AG08395 (cell line): Measurements from ENCODE around the gene SLC1A6.
"Not testable (repeated sequence)": the region's sequence is repeated elsewhere in the genome, so short reads cannot be mapped to it uniquely, and the experiment has no call there.

ENCODE experiments used
- DNase-seq: peaks from one replicate; pipeline ENCODE4 v3.0.0; 2012; ENCODE audit warnings: mixed read lengths, low spot score

SLC1A6 gene

DNA sequence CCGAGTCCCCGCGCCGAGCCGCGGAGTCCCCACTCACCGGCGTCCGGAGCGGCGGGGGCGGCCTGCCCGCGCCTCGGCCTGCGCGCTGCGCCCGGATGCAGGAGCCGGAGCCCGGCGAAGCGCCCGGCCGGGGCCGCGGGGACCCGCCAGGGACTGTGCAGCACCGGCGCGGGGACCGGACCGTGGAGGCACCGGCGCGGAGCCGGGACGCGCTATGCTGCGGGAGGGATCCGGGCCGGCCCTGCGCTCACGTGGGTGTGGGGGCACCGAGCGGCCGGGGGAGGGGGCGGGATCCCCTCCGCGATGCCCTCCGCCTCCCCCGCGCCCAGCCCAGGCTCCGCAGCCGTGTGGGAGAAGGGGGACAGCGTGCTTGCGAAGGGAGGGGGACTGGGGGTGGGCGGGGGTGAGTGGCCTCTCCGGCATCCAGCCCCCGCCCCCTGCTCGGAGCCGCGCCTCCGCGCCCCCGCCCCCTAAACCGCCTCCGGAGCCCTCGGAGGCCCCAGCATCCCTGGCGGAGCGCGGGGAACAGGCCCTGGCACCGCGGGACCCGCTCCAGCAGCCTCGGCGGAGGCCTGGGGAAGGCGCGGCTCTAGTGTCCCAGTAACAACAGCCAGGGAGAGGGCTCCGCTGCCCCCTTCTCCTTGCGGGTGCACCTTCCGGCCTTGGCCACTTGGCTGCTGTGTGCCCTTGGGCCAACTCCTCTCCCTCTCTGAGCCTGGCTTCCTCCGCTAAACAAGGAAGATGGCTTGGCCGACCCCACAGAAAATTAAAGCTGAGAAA is at the start of gene SLC1A6:
TSS of gene SLC1A6 (minus strand) at position 389 of the 780 bp plus-strand sequence. CDS start 6,954 bp downstream, outside the sequence.
- no peak for DNase-seq

DNA sequence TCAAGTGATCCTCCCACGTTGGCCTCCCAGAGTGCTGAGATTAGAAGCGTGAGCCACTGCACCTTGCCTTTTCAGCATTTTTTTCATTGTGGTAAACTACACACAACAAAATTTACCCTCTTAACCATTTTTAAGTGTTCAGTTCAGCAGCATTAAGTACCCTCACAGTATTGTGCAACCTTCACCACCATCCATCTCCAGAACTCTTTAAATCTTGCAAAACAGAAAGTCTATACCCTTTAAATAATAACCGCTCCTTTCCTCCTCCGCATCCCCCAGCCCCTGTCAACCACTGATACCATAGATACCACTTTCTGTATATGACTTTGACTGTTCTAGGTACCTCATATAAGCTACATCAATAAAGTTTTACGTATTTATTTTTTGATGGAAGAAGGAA is 48.8 kb upstream of the SLC1A6 start:
- no peak for DNase-seq

DNA sequence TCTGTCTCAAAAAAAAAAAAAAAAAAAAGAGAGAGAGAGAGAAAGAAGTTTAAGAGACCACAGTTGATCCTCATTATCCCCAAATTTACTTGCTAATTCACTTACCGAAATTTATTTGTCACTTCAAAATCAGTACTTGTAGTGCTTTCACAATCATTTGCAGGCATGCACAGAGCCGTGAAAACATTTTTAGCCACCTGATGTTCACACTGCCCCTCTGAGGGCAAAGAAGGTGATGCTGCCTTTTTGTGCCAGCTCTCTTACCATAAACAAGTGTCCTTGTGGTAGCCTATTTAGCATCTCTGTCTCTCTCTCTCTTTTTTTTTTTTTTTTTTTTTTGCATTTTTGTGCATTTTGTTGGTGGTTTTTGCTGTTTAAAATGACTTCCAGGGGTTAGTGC is 45.6 kb upstream of the SLC1A6 start:
- DNase-seq: no peak

DNA sequence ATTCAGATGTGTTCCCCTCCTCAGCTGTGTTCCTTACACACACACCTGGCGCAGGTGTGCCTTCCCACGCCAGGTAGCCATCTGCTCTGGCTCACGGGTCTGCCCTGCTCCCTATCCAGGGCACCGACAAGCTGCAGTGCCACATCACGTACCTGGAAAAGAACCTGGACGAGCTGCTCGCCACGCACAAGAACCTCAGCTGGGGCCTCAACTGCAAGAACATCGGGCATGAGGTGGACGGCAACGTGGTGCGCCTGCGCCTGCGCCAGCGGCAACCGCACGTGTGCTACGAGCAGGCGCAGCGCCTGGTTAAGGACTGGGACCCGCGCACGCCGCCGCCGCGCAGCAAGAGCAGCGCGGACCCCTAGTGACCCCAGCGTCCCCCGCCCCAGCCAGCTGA is 43.1 kb upstream of the SLC1A6 start:
- no peak for DNase-seq

DNA sequence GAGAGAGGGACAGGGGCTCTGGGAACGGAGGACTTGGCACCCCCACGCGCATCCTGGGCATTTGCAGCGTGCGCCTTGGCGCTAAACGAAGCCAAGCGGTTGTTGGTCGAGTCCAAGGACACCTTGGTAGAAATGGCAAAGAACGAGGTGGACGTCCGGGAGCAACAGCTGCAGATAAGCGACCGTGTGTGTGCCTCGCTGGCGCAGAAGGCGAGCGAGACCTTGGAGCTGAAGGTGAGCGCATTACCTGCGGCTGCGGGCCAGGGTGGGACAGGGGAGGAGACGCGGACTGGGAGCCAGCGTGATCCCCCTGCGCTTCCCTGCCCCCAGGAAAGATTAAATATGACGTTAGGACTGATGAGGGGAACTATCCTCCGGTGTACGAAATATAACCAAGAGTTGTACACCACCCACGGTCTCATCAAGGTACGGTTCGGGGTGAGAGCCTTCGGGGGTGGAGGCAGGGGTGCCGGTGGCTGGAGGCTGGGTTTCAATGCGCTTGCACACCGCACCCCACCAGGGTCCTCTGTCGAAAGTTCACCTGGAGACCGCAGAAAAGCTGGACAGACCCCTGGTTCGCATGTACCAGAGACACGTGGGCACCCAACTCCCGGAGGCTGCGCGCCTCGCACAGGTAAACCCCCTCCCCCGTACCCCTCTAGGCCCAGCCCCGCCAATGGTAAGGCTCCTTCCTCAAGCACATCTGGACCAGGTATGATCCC is 41.8 kb upstream of the SLC1A6 start:
- DNase-seq: no peak

DNA sequence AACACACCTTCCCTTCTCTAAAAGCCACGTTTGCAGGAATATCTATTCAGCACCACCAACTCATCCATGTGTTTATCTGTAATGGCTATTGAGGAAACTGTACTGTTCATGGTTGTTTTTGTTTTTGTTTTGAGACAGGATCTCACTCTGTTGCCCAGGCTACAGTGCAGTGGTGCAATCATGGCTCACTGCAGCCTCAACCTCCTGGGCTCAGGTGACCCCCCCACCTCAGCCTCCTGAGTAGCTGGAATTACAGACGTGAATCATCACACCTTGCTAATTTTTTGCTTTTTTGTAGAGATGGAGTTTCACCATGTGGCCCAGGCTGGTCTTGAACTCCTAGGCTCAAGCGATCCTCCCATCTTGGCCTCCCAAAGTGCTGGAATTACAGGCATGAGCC is 39.2 kb upstream of the SLC1A6 start:
- not testable (repeated sequence) for DNase-seq

DNA sequence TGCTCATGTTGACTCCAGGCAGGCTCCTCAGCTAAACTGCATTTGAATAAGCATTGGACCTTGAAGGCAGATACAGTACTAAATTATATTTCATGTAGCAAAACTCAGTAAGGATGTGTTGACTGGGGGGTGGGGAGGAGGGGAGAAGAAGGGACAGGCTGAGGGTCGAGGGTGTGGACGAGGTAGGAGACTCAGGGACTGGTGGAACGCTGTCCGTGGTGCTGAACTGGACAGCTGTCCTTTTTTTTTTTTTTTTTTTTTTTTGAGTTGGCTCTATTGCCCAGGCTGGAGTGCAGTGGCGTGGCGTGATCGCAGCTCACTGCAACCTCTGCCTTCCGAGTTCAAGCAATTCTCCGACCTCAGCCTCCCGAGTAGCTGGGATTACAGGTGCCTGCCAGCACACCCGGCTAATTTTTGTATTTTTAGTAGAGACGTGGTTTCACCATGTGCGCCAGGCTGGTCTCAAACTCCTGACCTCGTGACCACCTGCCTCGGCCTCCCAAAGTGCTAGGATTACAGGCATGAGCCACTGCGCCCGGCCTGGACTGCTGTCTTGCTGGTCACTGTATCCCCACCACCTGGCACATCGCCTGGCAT is 36.4 kb upstream of the SLC1A6 start:
- no peak for DNase-seq

DNA sequence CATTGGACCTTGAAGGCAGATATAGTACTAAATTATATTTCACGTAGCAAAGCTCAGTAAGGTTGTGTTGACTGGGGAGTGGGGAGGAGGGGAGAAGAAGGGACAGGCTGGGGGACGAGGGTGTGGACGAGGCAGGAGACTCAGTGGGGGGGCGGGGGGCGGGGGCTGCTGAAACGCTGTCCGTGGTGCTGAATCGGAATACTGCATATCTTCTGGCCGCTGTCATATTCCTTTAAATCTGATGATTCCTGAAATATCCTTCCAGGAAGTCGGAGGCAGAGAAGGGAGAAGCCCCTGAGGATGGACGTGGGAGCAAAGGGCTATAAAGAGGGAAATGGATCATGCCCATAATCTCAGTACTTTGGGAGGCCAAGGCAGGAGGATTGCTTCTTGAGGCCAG is 34.9 kb upstream of the SLC1A6 start:
- DNase-seq: no peak

DNA sequence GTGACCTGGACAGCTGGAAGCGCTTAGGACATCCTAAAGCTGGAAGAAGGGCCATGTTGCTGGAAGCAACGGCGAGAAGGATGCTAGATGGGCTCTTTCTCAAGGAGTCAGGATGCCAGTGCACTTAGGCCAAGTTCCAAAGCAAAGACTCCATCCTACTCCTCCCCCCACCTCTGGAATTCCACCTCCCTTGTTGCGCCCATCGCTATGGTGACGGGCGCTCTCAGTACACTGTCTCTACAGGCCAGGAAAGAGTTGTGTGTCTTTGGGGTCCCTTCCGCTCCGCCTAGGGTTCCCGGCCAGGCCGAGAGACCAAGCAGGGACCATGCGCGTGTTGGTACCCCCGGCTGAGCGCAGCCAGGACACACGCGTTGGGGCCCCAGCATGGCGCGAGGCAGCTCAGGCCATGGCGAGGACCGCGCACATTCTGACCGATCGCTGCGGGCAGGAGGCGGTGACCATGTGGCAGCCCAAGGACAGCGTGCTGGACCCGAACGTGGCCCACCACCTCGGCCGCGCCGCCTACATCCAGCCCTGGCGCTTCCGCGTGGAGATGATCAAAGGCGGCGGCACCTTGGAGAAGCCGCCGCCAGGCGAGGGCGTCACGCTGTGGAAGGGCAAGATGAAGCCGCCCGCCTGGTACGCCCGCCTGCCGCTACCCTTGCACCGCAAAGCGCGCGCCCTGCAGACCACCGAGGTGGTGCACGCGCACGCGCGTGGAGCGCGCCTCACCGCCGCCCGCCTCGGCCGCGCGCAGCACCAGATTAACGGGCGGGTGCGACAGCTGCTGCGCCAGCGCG is 31.0 kb upstream of the SLC1A6 start:
- DNase-seq: no peak

DNA sequence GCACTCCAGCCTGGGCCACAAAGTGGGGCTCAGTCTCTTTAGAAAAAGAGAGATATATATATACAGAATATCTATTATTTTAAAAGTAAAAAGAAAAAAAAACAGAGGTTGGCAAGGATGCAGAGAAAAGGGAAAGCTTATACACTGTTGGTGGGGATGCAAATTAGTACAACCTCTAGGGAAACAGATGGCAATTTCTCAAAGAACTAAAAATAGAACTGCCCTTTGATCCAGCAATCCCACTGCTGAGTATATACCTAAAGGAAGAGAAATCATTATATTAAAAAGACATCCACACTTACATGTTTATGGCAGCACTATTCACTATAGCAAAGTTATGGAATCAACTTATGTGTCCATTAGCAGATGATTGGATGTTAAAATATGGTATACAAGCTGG is 28.6 kb upstream of the SLC1A6 start:
- DNase-seq: no peak

DNA sequence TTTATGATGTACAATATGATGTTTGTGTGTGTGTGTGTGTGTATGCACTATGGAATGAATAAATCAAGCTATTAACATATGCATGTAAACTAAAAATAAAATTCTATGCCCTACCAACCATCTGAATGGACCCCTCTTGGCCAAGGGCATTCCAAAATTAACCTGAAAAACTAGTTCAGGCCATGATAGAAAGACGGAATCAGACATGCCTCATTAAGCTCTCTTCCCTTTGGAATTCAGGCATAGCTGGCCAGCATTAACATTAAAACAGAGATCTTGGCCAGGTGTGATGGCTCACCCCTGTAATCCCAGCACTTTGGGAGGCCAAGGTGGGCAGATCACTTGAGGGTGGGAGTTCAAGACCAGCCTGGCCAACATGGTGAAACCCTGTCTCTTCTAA is 18.3 kb upstream of the SLC1A6 start:
- no peak for DNase-seq

DNA sequence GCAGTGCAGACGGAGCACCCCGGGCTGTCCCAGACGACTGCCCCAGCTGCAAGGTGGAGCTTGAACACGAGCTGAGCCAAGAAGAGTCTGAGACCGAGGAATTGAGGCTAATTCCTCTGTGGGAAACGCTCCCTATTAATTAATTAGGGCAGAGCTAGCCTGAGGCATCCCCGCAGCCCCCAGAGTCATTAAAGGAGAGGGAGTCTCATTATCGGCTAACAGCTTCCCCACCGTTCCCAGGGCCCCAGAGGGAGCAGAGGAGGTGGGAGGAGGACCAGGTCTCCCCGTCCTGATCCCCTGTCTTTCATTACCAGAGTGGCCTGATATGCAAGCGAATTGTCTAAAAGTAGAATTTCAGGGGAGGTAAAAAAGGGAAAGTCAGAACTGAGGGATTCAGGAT is 13.1 kb upstream of the SLC1A6 start:
- DNase-seq: no peak

DNA sequence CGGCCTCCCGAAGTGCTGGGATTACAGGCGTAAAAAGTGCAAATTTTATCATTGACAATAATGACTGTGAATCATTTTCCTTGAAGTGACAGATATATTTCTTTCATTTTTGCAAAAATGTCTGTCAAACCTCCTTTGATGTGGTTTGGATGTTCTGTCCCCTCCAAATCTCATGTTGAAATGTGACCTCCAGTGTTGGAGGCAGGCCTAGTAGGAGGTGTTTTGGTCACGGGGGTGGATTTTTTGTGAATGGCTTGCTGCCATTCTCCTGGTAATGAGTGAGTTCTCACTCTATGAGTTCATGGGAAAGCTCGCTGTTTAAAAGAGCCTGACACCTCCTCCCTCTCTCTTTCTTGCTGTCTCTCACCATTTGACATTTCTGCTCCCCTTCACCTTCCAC is 5.5 kb upstream of the SLC1A6 start:
- DNase-seq: no peak

DNA sequence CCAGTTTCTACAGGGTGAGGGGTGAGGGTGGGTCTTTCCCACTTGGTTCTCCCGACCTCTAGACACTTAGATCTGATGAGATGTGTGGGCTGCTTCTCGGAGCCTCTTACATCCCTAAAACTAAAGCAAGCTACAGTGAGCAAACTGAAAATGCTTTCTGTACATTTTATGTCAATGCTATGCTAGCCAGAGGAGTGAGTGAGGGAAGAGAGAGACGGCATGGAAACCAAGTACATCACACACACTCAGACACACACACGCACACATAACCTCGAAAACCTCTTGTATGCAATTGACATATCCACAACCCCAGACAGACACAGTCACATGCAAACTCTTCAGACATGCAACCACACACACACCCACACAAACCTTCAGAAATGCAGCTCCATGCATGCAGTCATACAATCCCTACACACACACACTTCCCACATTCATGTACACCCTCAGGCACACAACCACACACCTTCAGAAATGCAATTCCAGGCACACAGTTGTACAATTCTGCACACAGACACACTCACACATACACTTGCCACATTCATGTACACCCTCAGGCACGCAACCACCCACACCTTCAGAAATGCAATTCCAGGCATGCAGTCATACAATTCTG is 1.4 kb downstream of the SLC1A6 start:
- DNase-seq: no peak

DNA sequence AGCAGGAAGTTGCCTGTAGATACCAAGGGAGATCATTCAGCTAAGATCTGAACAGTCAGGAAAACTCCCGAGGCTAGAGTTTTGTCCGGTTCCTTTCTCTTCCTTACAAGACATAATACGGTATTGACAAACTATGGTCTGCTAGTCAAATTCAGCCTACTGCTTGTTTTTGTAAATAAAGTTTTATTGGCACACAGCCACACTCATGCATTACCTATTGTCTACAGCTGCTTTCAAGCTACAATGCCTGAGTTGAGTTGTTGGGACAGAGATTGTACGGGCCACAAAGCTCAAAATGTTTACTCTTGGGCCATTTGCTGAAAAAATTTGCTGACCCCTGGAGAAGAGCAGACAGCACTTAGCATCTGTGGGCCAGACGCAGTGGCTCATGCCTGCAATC is 2.5 kb downstream of the SLC1A6 start:
- DNase-seq: no peak

DNA sequence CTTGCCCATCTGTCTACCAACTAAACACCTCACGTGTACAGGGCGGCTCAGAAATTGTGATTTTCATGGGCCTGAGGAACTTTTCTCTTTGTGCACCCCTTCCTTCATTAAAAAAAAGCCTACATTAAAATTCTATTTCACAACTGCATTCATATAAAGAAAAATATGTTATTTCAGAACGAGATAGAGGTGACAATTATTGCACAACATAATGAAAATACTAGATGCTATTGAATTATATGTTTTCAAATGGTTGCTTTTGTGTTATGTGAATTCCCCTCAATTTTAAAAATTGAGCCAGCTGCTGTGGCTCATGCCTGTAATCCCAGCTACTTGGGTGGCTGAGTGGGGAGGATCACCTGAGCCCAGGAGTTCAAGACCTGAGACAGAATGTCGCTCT is 5.2 kb downstream of the SLC1A6 start:
- DNase-seq: no peak

DNA sequence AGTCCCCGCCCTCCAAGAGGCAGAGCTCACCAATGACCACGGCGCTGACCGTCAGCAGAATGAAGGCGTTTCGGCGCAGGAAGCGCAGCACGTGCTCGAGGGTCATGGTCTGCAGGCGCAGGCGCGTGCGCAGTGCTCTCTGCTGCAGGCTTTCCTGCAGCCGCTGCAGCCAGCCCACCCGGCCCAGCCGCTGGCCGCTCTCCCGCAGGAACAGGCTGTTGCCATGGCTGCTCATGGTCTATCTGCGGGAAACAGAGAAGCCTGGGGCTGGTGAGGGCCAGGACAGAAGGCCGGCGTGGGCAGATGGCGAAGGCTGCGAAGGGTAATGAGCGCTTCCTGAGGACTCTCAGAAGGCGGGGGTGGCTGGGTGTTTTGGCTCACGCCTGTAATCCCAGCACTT is 7.0 kb downstream of the SLC1A6 start:
- no peak for DNase-seq

DNA sequence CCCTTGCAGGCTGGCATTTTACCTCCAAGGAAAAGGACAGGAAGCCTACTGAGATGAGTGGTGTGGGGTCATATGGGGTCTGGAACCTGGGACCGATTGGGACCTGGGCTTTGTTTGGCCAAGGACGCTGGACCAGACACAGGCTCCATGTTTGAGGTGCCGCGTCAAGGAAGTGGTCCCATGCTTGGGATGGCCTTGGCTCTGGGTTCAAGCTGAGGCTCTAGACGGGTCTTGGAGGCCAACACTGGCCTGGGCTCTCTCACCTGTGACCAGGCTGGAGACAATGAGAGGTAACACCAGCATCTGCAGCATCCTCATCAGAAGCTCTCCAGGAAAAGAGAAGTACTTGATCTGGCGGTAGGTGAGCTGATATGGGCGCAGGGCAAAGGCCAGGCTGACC is 8.2 kb downstream of the SLC1A6 start:
- no peak for DNase-seq

DNA sequence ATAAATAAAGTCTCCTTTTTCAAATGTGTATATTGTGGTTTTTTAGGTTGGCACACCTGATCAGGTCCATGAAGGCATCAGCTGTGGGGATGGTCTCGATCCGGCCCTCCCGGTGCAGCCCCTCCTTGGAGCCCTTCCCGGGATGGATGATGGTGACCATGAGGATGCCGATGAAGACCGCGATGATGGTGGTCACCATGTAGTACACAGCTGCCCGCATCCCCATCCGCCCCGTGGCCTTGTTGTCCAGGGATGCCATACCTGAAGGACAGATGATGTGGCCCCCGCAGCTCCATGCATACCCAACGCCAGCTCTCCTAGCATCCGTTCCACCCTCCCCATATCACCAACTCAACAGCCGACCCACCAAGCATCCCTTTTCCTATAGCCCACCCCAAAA is 11.4 kb downstream of the SLC1A6 start:
- no peak for DNase-seq

DNA sequence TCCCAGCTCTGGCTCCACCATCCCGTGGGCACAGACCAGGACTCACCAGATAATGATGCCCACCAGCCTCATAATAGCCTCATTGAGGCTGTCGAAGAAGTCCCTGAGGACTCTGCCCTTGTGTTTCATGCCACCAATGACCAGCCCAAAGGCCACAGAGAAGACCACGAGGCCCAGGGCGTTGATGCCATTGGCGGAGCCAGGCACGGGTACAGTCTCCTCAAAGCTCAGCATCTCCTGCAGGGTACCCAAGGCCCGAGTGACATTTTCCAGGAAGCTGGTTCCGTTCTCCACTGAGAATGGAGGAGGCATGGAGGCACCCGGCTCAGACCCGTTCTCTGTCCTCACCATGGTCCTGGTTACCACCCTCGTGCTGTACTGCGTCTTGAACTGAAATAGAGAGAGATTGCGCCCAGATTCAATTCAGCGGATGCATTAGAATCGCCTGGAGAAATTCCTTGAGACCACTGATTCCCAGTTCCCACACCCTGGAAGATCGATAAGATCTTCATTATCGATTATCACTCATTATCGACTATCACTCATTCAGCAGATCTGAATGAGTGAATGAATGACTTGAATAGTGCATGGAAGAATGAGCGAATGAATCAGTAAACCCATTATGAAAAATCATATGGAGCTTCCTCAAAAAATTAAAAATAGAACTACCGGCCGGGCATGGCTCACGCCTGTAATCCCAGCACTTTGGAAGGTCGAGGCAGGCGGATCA is 17.5 kb downstream of the SLC1A6 start:
- no peak for DNase-seq

DNA sequence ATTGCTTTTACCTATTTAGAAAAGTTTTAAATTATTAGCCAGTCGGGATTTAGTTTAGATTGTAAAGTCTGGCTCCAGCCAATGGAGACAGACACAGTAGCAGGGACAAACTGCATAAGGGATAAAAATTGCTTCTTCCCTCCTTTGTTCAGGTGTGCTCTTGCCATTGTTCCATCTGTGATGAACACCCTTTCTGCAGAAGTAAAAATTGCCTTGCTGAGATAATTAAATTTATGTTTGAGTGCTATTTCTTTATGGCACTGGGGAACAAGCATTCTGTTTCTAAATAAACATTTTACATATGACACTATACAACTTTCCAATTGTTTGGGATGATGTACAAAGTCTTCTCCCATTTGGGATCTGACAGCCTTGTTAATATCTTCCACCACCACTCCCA is 20.4 kb downstream of the SLC1A6 start:
- DNase-seq: no peak
